Posterior vena cava (tissue), 2 donors: ENCODE data around the gene LDOC1. TPM values are rescaled to one million over a fixed set of nuclear protein-coding genes. Genes with fewer than 3 reads are reported as not detected.
"Not testable (repeated sequence)": the region's sequence is repeated elsewhere in the genome, so short reads cannot be mapped to it uniquely, and the experiment has no call there.

Experiments used
- DNase-seq: peaks from one replicate; pipeline ENCODE4 v3.0.0-alpha.2; 2020; ENCODE audit warnings: low spot score
- intact Hi-C, 2 donors: fragments of 100-400 bp; cut with DNase I; formaldehyde crosslinking; loops; one replicate each; pipeline versions ENCODE4 v1.14.1 to v1.14.2; 2022 to 2023
- long read RNA-seq, 2 donors: library from polyadenylated mRNA; unstranded; transcript quantifications; one replicate each; pipeline ENCODE4 v2.0.0, GENCODE V29; 2020 to 2021
- total RNA-seq, 2 donors: library from RNA; stranded (reverse); fragmentation: NEBNext Ultra II Directional; extraction: Animal tissue kit (Norgen Biotek cat#: 25700); gene quantifications; one replicate each; pipeline ENCODE4 v1.2.1, GENCODE V29; 2021
- donor health status: DM: yes; HTN: yes; CAD: no.
- donor health status: DM: yes; HTN: yes; CAD: no.

The LDOC1 gene
- 10 to 100 TPM; 36.7 to 63.4 TPM for total RNA-seq
- long read RNA-seq, donor 1, transcript LDOC1-201 (1 exons, 1,381 nt), result major isoform, 28 of 28 reads
- long read RNA-seq, donor 1, partial matches to known transcripts, result 0 of 28 reads
- long read RNA-seq, donor 1, other reads (novel, unspliced or antisense), result 0 of 28 reads
- long read RNA-seq, donor 2, transcript LDOC1-201 (1 exons, 1,381 nt), result major isoform, 35 of 36 reads
- long read RNA-seq, donor 2, partial matches to known transcripts, result 0 of 36 reads
- long read RNA-seq, donor 2, other reads (novel, unspliced or antisense), result 1 of 36 reads

- peak; percentile 92 for DNase-seq
- intact Hi-C loops, result no loop called here
Observed at GRCh38 chrX:141176586-141177451, at the start of gene LDOC1. LDOC1 (minus strand) TSS chrX:141177129; CDS start chrX:141177021, 108 bp downstream.

- no peak for DNase-seq
- intact Hi-C loops, result no loop called here
Observed at GRCh38 chrX:141221611-141222010, 44.7 kb upstream of the LDOC1 start.

GRCh38 chrX:141220342-141221008 lies 43.5 kb upstream of the LDOC1 start:
- intact Hi-C loops, result no loop called here
- DNase-seq, result no peak

GRCh38 chrX:141214196-141214595 lies 37.3 kb upstream of the LDOC1 start:
- no peak for DNase-seq
- intact Hi-C loops, result no loop called here

GRCh38 chrX:141201962-141202361 lies 25.0 kb upstream of the LDOC1 start:
- no peak for DNase-seq
- intact Hi-C loops, result no loop called here

- intact Hi-C loops, DNase-seq: not testable (repeated sequence)
Observed at GRCh38 chrX:141188573-141188972, 11.6 kb upstream of the LDOC1 start.

- DNase-seq, result no peak
- intact Hi-C loops, result no loop called here
Observed at GRCh38 chrX:141185366-141185765, 8.4 kb upstream of the LDOC1 start.

- intact Hi-C loops, result no loop called here
- DNase-seq, result no peak
Observed at GRCh38 chrX:141183000-141183399, 6.1 kb upstream of the LDOC1 start.

GRCh38 chrX:141180851-141181250 lies 3.9 kb upstream of the LDOC1 start:
- intact Hi-C loops, result no loop called here
- DNase-seq, result no peak

GRCh38 chrX:141175786-141176185 lies 1.1 kb downstream of the LDOC1 start:
- intact Hi-C loops, result no loop called here
- no peak for DNase-seq

- intact Hi-C loops, result no loop called here
Observed at GRCh38 chrX:141164406-141164805, 12.5 kb downstream of the LDOC1 start.

GRCh38 chrX:141158084-141158483 lies 18.8 kb downstream of the LDOC1 start:
- intact Hi-C loops, result no loop called here

More at GRCh38 chrX:141164406-141164805, 12.5 kb downstream of the LDOC1 start:
- DNase-seq, result no peak

GRCh38 chrX:141155231-141155630 lies 21.7 kb downstream of the LDOC1 start:
- intact Hi-C loops, DNase-seq: not testable (repeated sequence)

More at GRCh38 chrX:141158084-141158483, 18.8 kb downstream of the LDOC1 start:
- DNase-seq, result no peak

GRCh38 chrX:141142946-141143345 lies 34.0 kb downstream of the LDOC1 start:
- intact Hi-C loops, result no loop called here
- no peak for DNase-seq

GRCh38 chrX:141133272-141133671 lies 43.7 kb downstream of the LDOC1 start:
- intact Hi-C loops, result no loop called here
- no peak for DNase-seq

GRCh38 chrX:141127146-141127545 lies 49.8 kb downstream of the LDOC1 start:
- no peak for DNase-seq
- intact Hi-C loops, result no loop called here
